Measurements from ENCODE around the gene BCL11A.
"Not testable (repeated sequence)": the region's sequence is repeated elsewhere in the genome, so short reads cannot be mapped to it uniquely, and the experiment has no call there.

Gene BCL11A

GRCh38 chr2:60424233-60424632 lies 129.2 kb downstream of the BCL11A start:
- DNase-seq (ENCODE audit: low spot score in 2 of 2) (no peak), ATAC-seq (no peak)
- Mint-ChIP-seq H3K27ac (no peak overlapping the region), H3K4me3 (no peak overlapping the region), H3K9me3 (no peaks in the 10 kb centered on the region), H3K4me1 (no peaks in the 10 kb centered on the region), H3K36me3 (no peaks in the 10 kb centered on the region)

GRCh38 chr2:60423505-60423904 lies 129.9 kb downstream of the BCL11A start:
- H3K9me3 Mint-ChIP-seq: no peaks in the 10 kb centered on the region
- no peak overlapping the region for H3K4me3 Mint-ChIP-seq
- H3K27ac Mint-ChIP-seq: no peak overlapping the region
- ATAC-seq: no peak
- H3K36me3 Mint-ChIP-seq: no peaks in the 10 kb centered on the region
- no peaks in the 10 kb centered on the region for H3K4me1 Mint-ChIP-seq
- DNase-seq (ENCODE audit: low spot score in 2 of 2): no peak

- ATAC-seq (no peak), DNase-seq (ENCODE audit: low spot score in 2 of 2) (no peak)
- H3K36me3 Mint-ChIP-seq: no peaks in the 10 kb centered on the region
- no peak overlapping the region for H3K4me3 Mint-ChIP-seq
- no peaks in the 10 kb centered on the region for H3K9me3 Mint-ChIP-seq
- no peaks in the 10 kb centered on the region for H3K4me1 Mint-ChIP-seq
- H3K27ac Mint-ChIP-seq: no peak overlapping the region
These were observed 130.5 kb downstream of the BCL11A start for GRCh38 chr2:60422826-60423483.

- not testable (repeated sequence) for DNase-seq (ENCODE audit: low spot score in 2 of 2); H3K4me3 Mint-ChIP-seq; H3K4me1 Mint-ChIP-seq; H3K27ac Mint-ChIP-seq; H3K36me3 Mint-ChIP-seq; H3K9me3 Mint-ChIP-seq; ATAC-seq
These were observed 136.2 kb downstream of the BCL11A start for GRCh38 chr2:60417210-60417609.

GRCh38 chr2:60416221-60417008 lies 137.0 kb downstream of the BCL11A start:
- no peak for DNase-seq (ENCODE audit: low spot score in 2 of 2)
- ATAC-seq: no peak
- H3K36me3 Mint-ChIP-seq: peaks cover 4% of the 10 kb centered on the region
- no peaks in the 10 kb centered on the region for H3K4me1 Mint-ChIP-seq
- H3K9me3 Mint-ChIP-seq: no peaks in the 10 kb centered on the region
- H3K4me3 Mint-ChIP-seq: no peak overlapping the region
- H3K27ac Mint-ChIP-seq: no peak overlapping the region

DNA sequence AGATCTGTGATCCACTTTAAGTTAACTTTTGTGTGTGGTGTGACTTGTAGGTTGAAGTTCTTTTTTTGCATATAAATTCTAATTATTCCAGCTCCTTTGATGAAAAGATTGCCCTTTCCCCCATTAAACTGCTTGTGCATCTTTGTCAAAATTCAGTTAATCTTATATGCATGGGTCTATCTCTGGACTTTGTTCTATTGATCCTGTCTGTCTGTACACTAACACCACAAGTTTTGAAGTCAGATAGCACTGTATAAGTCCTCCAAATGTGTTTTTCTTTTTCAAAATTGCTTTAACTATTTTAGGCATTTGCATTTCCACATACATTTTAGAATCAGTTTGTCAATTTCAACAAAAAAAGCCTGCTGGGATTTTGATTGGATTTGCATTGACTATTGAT lies 137.6 kb downstream of the BCL11A start:
- Mint-ChIP-seq H3K4me3 (no peak overlapping the region), H3K9me3 (no peaks in the 10 kb centered on the region), H3K4me1 (no peaks in the 10 kb centered on the region), H3K27ac (no peak overlapping the region), H3K36me3 (peaks cover 4% of the 10 kb centered on the region)
- ATAC-seq: no peak
- DNase-seq (ENCODE audit: low spot score in 2 of 2): no peak

DNA sequence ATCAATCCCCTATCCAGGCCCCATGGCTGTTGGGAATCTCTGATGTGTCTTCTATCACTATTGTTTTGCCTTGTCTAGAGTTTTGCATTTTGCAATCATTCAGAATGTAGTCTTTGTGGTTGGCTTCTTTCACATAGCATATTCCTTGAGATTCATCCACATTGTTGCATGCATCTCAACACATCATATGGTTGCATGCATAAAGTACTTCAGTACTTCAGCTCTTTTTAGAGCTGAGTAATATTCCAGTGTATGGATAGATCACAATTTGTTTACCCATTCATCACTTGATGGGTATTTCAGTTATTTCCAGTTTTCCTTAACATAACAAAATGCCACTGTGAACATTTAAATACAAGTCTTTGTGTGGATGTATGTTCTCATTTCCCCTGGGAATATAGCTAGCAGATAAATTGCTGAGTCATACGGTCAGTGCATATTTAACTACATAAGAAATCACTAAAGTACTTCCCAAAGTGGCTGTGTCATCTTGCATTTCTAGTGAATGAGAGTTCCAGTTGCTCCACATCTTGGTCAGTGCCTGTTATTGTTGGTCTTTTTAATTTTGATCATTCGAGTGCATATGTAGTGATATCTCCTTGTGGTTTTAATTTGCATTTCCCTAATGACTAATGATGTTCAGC lies 138.8 kb downstream of the BCL11A start:
- Mint-ChIP-seq H3K36me3 (peaks cover 4% of the 10 kb centered on the region), H3K4me3 (no peak overlapping the region), H3K4me1 (no peaks in the 10 kb centered on the region), H3K9me3 (no peaks in the 10 kb centered on the region), H3K27ac (no peak overlapping the region)
- DNase-seq (ENCODE audit: low spot score in 2 of 2) (no peak), ATAC-seq (no peak)

DNA sequence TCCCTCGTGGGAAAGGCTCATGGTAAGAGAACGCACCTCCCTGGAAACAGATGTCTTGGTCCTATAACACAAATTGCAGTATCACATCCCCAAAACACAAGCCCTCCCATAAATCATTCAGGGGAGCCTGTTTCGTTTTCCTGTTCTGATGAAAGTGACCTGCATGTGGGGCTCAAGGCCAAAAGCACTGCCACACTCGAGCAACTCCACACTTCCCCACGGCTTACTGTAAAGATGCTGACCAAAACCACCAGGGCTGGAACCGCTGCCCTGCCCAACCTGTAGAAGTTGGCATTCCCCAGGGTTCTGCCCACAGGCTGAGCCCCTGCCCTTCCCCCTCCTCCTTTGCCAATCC lies 139.7 kb downstream of the BCL11A start:
- ATAC-seq (peak; percentile 38), DNase-seq (ENCODE audit: low spot score in 2 of 2) (no peak)
- H3K27ac Mint-ChIP-seq: no peak overlapping the region
- H3K4me1 Mint-ChIP-seq: no peaks in the 10 kb centered on the region
- H3K36me3 Mint-ChIP-seq: peaks cover 4% of the 10 kb centered on the region
- no peak overlapping the region for H3K4me3 Mint-ChIP-seq
- H3K9me3 Mint-ChIP-seq: no peaks in the 10 kb centered on the region

DNA sequence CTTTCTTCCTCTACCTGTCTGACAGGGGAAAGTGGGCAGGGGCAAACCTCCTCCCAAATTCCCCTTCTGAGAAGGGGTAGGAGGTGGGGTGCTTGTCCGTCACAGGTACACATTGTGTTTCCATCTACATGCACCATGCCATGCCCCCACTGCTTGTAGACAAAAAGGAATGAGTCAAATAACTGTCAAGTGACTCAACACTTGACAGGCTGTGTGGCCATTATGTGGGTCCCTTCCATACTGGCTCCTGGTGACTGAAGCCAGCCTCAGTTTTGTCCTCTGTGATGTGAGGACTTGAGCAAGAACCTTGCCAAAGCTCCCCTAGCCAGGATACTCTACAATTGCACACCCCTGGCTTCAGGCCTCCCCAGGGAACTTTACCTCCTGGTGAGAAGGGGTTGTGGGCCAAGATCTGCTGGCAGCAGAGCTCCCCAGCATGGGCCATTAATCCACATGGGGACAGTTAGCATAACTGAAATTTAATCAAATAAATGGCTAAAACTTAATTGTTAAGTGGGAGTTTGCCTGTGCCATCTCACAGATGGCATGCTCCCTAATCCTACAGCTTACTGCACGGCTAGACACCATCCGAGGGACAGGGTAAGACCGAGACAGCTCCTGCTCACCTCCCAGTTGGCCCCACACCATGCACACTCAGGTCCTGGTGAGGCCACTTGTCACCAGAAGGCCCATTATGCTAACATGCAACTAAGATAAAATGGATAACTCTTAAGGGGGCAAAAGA lies 140.2 kb downstream of the BCL11A start:
- peak; percentile 42 for ATAC-seq

GRCh38 chr2:60412620-60413019 lies 140.8 kb downstream of the BCL11A start:
- H3K9me3 Mint-ChIP-seq: no peaks in the 10 kb centered on the region
- peaks cover 4% of the 10 kb centered on the region for H3K36me3 Mint-ChIP-seq
- no peak overlapping the region for H3K4me3 Mint-ChIP-seq
- ATAC-seq: no peak
- no peaks in the 10 kb centered on the region for H3K4me1 Mint-ChIP-seq
- no peak for DNase-seq (ENCODE audit: low spot score in 2 of 2)
- H3K27ac Mint-ChIP-seq: no peak overlapping the region

More for the DNA sequence above, 140.2 kb downstream of the BCL11A start:
- Mint-ChIP-seq H3K4me1 (no peaks in the 10 kb centered on the region), H3K36me3 (peaks cover 4% of the 10 kb centered on the region), H3K27ac (no peak overlapping the region), H3K9me3 (no peaks in the 10 kb centered on the region), H3K4me3 (no peak overlapping the region)
- DNase-seq (ENCODE audit: low spot score in 2 of 2): no peak

DNA sequence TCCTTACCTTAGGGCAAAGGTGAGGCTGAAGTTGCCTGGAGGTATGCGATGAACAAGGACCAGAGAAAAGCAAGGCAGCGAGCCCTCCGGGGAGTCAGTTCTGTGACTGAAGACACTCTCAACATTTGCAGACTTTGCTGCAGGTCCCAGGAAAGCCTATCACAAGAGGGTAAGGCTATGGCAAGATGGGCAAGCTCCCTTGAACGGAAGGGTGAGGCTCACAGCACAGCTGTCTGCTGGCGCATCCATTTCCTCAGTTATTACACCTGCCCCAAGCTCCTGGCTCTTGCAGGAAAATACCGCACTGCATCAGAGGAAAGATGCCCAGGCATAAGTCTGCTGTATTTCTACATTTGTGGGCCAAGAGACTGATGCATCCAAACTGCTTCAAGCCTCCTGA lies 141.4 kb downstream of the BCL11A start:
- Mint-ChIP-seq H3K27ac (no peak overlapping the region), H3K4me3 (no peak overlapping the region), H3K9me3 (no peaks in the 10 kb centered on the region), H3K36me3 (peaks cover 4% of the 10 kb centered on the region), H3K4me1 (no peaks in the 10 kb centered on the region)
- DNase-seq (ENCODE audit: low spot score in 2 of 2) (no peak), ATAC-seq (no peak)

GRCh38 chr2:60411295-60411694 lies 142.2 kb downstream of the BCL11A start:
- H3K36me3 Mint-ChIP-seq: peaks cover 3% of the 10 kb centered on the region
- ATAC-seq (no peak), DNase-seq (ENCODE audit: low spot score in 2 of 2) (no peak)
- no peak overlapping the region for H3K4me3 Mint-ChIP-seq
- H3K9me3 Mint-ChIP-seq: no peaks in the 10 kb centered on the region
- H3K4me1 Mint-ChIP-seq: no peaks in the 10 kb centered on the region
- no peak overlapping the region for H3K27ac Mint-ChIP-seq

GRCh38 chr2:60410456-60411146 lies 142.9 kb downstream of the BCL11A start:
- no peaks in the 10 kb centered on the region for H3K36me3 Mint-ChIP-seq
- H3K4me1 Mint-ChIP-seq: no peaks in the 10 kb centered on the region
- DNase-seq (ENCODE audit: low spot score in 2 of 2): no peak
- no peak overlapping the region for H3K27ac Mint-ChIP-seq
- no peak overlapping the region for H3K4me3 Mint-ChIP-seq
- no peaks in the 10 kb centered on the region for H3K9me3 Mint-ChIP-seq
- no peak for ATAC-seq

GRCh38 chr2:60409531-60409871 lies 144.0 kb downstream of the BCL11A start:
- no peak overlapping the region for H3K4me3 Mint-ChIP-seq
- H3K9me3 Mint-ChIP-seq: no peaks in the 10 kb centered on the region
- no peaks in the 10 kb centered on the region for H3K36me3 Mint-ChIP-seq
- H3K27ac Mint-ChIP-seq: no peak overlapping the region
- no peaks in the 10 kb centered on the region for H3K4me1 Mint-ChIP-seq
- no peak for ATAC-seq
- no peak for DNase-seq (ENCODE audit: low spot score in 2 of 2)
